SK-N-SH (cell line): Measurements from ENCODE around the gene KRT27.

Experiments
- EP300 ChIP-seq, 2 experiments: IDR thresholded peaks; 2 replicates each; pipeline versions ENCODE4 v1.4.0 to v1.6.1; 2012; ENCODE audit warnings: borderline replicate concordance in 1 of 2, low read depth in 1 of 2, low read length in 1 of 2
- FOXM1 ChIP-seq: IDR thresholded peaks from 2 replicates; pipeline ENCODE4 v1.4.0; 2012; ENCODE audit warnings: low read depth, mild to moderate bottlenecking
- GABPA ChIP-seq: IDR thresholded peaks from 2 replicates; pipeline ENCODE4 v1.4.0; 2012; ENCODE audit warnings: low read depth, mild to moderate bottlenecking
- JUND ChIP-seq: IDR thresholded peaks from 2 replicates; pipeline ENCODE4 v1.4.0; 2012
- POLR2AphosphoS5 ChIP-seq: IDR thresholded peaks from 2 replicates; pipeline ENCODE4 v1.6.1; 2012; ENCODE audit warnings: low read depth, low read length
- RAD21 ChIP-seq: IDR thresholded peaks from 2 replicates; pipeline ENCODE4 v1.6.1; 2012; ENCODE audit warnings: mild to moderate bottlenecking, low read length
- RCOR1 ChIP-seq: fragments of 150-350 bp; IDR thresholded peaks from 2 replicates; pipeline ENCODE4 v1.6.1; 2017; ENCODE audit warnings: antibody characterized with exemption, low read length
- RFX5 ChIP-seq: IDR thresholded peaks from 2 replicates; pipeline ENCODE4 v1.6.1; 2012; ENCODE audit warnings: mild to moderate bottlenecking, improper control_type of control experiment, low read length
- RXRA ChIP-seq: IDR thresholded peaks from 2 replicates; pipeline ENCODE4 v1.4.0; 2012; ENCODE audit warnings: low read depth, mild to moderate bottlenecking, borderline replicate concordance
- TAF1 ChIP-seq: IDR thresholded peaks from 2 replicates; pipeline ENCODE4 v1.6.1; 2012; ENCODE audit warnings: low read depth, mild to moderate bottlenecking, low read length, moderate library complexity, borderline replicate concordance
- USF2 ChIP-seq: fragments of 150-350 bp; IDR thresholded peaks from 2 replicates; pipeline ENCODE4 v1.6.1; 2017; ENCODE audit warnings: antibody characterized with exemption, low read length, low read depth, borderline replicate concordance
- TF ChIP-seq, protein P1 (sequence below): IDR thresholded peaks from 2 replicates; pipeline ENCODE4 v1.4.0; 2012; ENCODE audit warnings: low read depth
- TF ChIP-seq, protein P2 (sequence below): fragments of 200-600 bp; sonication (generic); IDR thresholded peaks from 2 replicates; pipeline ENCODE4 v1.6.1; 2017; ENCODE audit warnings: antibody characterized with exemption, mild to moderate bottlenecking, moderate library complexity

GRCh38 chr17:40777971-40778370 lies 4.4 kb downstream of the KRT27 start:
- TF ChIP-seq, protein P1, sequence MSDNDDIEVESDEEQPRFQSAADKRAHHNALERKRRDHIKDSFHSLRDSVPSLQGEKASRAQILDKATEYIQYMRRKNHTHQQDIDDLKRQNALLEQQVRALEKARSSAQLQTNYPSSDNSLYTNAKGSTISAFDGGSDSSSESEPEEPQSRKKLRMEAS, result no peak
- TF ChIP-seq, protein P2, sequence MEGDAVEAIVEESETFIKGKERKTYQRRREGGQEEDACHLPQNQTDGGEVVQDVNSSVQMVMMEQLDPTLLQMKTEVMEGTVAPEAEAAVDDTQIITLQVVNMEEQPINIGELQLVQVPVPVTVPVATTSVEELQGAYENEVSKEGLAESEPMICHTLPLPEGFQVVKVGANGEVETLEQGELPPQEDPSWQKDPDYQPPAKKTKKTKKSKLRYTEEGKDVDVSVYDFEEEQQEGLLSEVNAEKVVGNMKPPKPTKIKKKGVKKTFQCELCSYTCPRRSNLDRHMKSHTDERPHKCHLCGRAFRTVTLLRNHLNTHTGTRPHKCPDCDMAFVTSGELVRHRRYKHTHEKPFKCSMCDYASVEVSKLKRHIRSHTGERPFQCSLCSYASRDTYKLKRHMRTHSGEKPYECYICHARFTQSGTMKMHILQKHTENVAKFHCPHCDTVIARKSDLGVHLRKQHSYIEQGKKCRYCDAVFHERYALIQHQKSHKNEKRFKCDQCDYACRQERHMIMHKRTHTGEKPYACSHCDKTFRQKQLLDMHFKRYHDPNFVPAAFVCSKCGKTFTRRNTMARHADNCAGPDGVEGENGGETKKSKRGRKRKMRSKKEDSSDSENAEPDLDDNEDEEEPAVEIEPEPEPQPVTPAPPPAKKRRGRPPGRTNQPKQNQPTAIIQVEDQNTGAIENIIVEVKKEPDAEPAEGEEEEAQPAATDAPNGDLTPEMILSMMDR, result no peak
- TF ChIP-seq RXRA, result no peak
- TF ChIP-seq USF2, result no peak
- no peak for TF ChIP-seq RCOR1
- no peak for TF ChIP-seq EP300 (IDR thresholded peaks at IDR 0.05; ENCODE audit: borderline replicate concordance in 1 of 2, low read depth in 1 of 2, low read length in 1 of 2)
- TF ChIP-seq POLR2AphosphoS5, result no peak
- TF ChIP-seq GABPA, result no peak
- TF ChIP-seq TAF1, result no peak
- no peak for TF ChIP-seq FOXM1
- no peak for TF ChIP-seq RFX5
- TF ChIP-seq JUND, result no peak
- TF ChIP-seq RAD21, result no peak
